ENCODE measurements around the gene TSG101. TPM values are rescaled to one million over a fixed set of nuclear protein-coding genes. Genes with fewer than 3 reads are reported as not detected.

TSG101 gene
- polyA plus RNA-seq, 1 donor (not counting 4 experiments of a cell fraction or from before 2014, with no cell fraction given) = 113 TPM

GRCh38 chr11:18459634-18460033 lies 67.1 kb downstream of the TSG101 start:
- no peaks in the 10 kb centered on the region for H4K20me1 ChIP-seq (ENCODE audit: control insufficient read depth, extremely low read depth, insufficient read depth, low read length)
- FAIRE-seq = no peak

GRCh38 chr11:18457450-18457849 lies 69.3 kb downstream of the TSG101 start:
- no peaks in the 10 kb centered on the region for H3K9me3 ChIP-seq (ENCODE audit: control insufficient read depth, low read depth, low read length)
- no peak overlapping the region for H2AFZ ChIP-seq (ENCODE audit: control insufficient read depth, low read length)
- FAIRE-seq = no peak
- H4K20me1 ChIP-seq (ENCODE audit: control insufficient read depth, extremely low read depth, insufficient read depth, low read length) = no peaks in the 10 kb centered on the region
- DNase-seq (ENCODE audit: low read depth, low spot score) = no peak
- no peaks in the 10 kb centered on the region for H3K36me3 ChIP-seq (ENCODE audit: control insufficient read depth in 2 of 2, extremely low read depth in 1 of 2, insufficient read depth in 2 of 2, low read length in 2 of 2)
- H3K4me1 ChIP-seq (ENCODE audit: control insufficient read depth, extremely low read depth, insufficient read depth, low read length) = no peaks in the 10 kb centered on the region
- TF ChIP-seq EZH2 (IDR thresholded peaks at IDR 0.05; ENCODE audit: low read length) (no peak), CTCF (optimal IDR thresholded peaks at IDR 0.05 in 1 of 3, IDR thresholded peaks at IDR 0.05 in 1 of 3, conservative IDR thresholded peaks at IDR 0.05 in 1 of 3; ENCODE audit: extremely low read depth in 1 of 3, insufficient read depth in 2 of 3, low read length in 3 of 3) (no peak)
- no peak overlapping the region for H3K9ac ChIP-seq (ENCODE audit: control insufficient read depth, extremely low read depth, insufficient read depth, low read length)
- no peak overlapping the region for H3K4me2 ChIP-seq (ENCODE audit: control insufficient read depth, extremely low read depth, insufficient read depth, low read depth, low read length)
- dilution Hi-C loops (cut with MboI; ENCODE audit: extremely low pct_ligation_motif_present, low sequenced_read_pairs) = no loop called here
- no peak overlapping the region for H3K27ac ChIP-seq (ENCODE audit: control insufficient read depth, insufficient read depth, low read length)
- H3K9me1 ChIP-seq (ENCODE audit: control insufficient read depth, extremely low read depth, insufficient read depth, low read length) = no peaks in the 10 kb centered on the region
- H3K79me2 ChIP-seq (ENCODE audit: control insufficient read depth, insufficient read depth, low read length) = no peaks in the 10 kb centered on the region
- no peaks in the 10 kb centered on the region for H3K27me3 ChIP-seq (ENCODE audit: control insufficient read depth, extremely low read depth, insufficient read depth, low read length)
- H3K4me3 ChIP-seq (ENCODE audit: control insufficient read depth in 2 of 3, extremely low read depth in 1 of 3, insufficient read depth in 2 of 3, low read depth in 1 of 3, low read length in 3 of 3) = no peak overlapping the region

More at GRCh38 chr11:18459634-18460033, 67.1 kb downstream of the TSG101 start:
- no peaks in the 10 kb centered on the region for H3K9me3 ChIP-seq (ENCODE audit: control insufficient read depth, low read depth, low read length)
- no peak for DNase-seq (ENCODE audit: low read depth, low spot score)
- H3K27ac ChIP-seq (ENCODE audit: control insufficient read depth, insufficient read depth, low read length) = no peak overlapping the region
- H3K4me1 ChIP-seq (ENCODE audit: control insufficient read depth, extremely low read depth, insufficient read depth, low read length) = no peaks in the 10 kb centered on the region
- dilution Hi-C loops (cut with MboI; ENCODE audit: extremely low pct_ligation_motif_present, low sequenced_read_pairs) = no loop called here
- TF ChIP-seq CTCF (optimal IDR thresholded peaks at IDR 0.05 in 1 of 3, IDR thresholded peaks at IDR 0.05 in 1 of 3, conservative IDR thresholded peaks at IDR 0.05 in 1 of 3; ENCODE audit: extremely low read depth in 1 of 3, insufficient read depth in 2 of 3, low read length in 3 of 3) (no peak), EZH2 (IDR thresholded peaks at IDR 0.05; ENCODE audit: low read length) (no peak)
- H3K36me3 ChIP-seq (ENCODE audit: control insufficient read depth in 2 of 2, extremely low read depth in 1 of 2, insufficient read depth in 2 of 2, low read length in 2 of 2) = no peaks in the 10 kb centered on the region
- H3K9ac ChIP-seq (ENCODE audit: control insufficient read depth, extremely low read depth, insufficient read depth, low read length) = no peak overlapping the region
- H3K4me2 ChIP-seq (ENCODE audit: control insufficient read depth, extremely low read depth, insufficient read depth, low read depth, low read length) = no peak overlapping the region
- no peaks in the 10 kb centered on the region for H3K9me1 ChIP-seq (ENCODE audit: control insufficient read depth, extremely low read depth, insufficient read depth, low read length)
- no peaks in the 10 kb centered on the region for H3K79me2 ChIP-seq (ENCODE audit: control insufficient read depth, insufficient read depth, low read length)
- H3K27me3 ChIP-seq (ENCODE audit: control insufficient read depth, extremely low read depth, insufficient read depth, low read length) = no peaks in the 10 kb centered on the region
- no peak overlapping the region for H2AFZ ChIP-seq (ENCODE audit: control insufficient read depth, low read length)
- H3K4me3 ChIP-seq (ENCODE audit: control insufficient read depth in 2 of 3, extremely low read depth in 1 of 3, insufficient read depth in 2 of 3, low read depth in 1 of 3, low read length in 3 of 3) = no peak overlapping the region

All from keratinocyte (primary cell).